HG02610 (cell line): ENCODE data around the gene METAP1.
"Not testable (repeated sequence)": the region's sequence is repeated elsewhere in the genome, so short reads cannot be mapped to it uniquely, and the experiment has no call there.

Source experiments
- ATAC-seq: cut with Tn5 transposase; IDR thresholded peaks from one replicate; pipeline ENCODE4 v1.9.1; 2021; ENCODE audit warnings: mild to moderate bottlenecking, moderate library complexity; ENCODE audit not compliant: unreplicated experiment

METAP1 gene

GRCh38 chr4:99090481-99091215, 95.1 kb downstream of the METAP1 start:
- no peak for ATAC-seq

GRCh38 chr4:99091216-99091575, 95.7 kb downstream of the METAP1 start:
- ATAC-seq: no peak

GRCh38 chr4:99091841-99092240, 96.3 kb downstream of the METAP1 start:
- not testable (repeated sequence) for ATAC-seq

DNA sequence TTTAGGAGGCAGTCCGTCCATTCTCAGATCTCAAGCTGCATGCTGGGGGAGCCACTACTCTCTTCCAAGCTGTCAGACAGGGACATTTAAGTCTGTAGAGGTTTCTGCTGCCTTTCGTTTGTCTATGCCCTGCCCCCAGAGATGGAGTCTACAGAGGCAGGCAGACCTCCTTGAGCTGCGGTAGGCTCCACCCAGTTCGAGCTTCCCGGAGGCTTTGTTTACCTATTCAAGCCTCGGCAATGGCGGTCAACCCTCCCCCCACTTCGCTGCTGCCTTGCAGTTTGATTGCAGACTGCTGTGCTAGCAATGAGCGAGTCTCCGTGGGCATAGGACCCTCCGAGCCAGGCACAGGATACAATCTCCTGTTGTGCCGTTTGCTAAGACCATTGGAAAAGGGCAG, 103.8 kb downstream of the METAP1 start:
- no peak for ATAC-seq

GRCh38 chr4:99099814-99100213, 104.3 kb downstream of the METAP1 start:
- ATAC-seq: not testable (repeated sequence)

DNA sequence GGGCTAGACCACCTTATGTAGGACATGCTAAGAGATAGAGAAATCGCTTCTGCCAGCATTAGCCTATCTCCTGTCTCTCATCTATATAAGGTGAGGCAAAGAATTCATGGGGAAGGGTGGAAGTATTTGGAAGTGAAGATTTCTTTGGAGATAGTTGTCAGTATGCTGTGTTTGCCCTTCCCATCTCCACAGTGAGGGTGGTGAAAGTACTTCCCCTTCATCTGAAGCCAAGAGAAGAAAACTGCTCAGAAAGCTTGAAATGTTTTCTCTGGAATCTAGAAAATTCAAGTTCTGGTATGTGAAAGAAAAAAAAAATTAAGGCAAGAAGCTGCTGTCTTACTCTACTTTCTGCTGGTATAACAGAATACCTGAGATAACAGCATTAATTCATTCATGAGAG, 105.4 kb downstream of the METAP1 start:
- no peak for ATAC-seq

- no peak for ATAC-seq
Observed at GRCh38 chr4:99102634-99103033, 107.1 kb downstream of the METAP1 start.

DNA sequence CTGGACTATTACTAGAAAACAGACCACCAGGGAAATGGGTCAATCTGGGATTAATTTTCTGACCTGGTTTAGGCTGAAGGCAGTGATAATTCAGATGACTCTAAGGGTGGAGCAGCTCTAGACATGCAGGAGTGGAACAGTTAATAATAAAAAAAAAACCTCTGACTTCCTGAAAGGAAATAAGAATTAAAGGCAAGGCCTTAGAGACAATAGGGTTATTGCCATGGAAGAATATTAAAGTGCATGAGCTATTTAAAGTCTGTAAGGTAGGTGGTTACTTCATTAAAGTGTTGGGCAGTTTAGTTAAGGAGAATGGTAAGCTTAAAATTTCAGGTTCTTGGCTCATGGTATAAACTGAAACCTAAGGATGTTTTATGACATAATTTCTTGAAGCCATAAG, 107.6 kb downstream of the METAP1 start:
- no peak for ATAC-seq

DNA sequence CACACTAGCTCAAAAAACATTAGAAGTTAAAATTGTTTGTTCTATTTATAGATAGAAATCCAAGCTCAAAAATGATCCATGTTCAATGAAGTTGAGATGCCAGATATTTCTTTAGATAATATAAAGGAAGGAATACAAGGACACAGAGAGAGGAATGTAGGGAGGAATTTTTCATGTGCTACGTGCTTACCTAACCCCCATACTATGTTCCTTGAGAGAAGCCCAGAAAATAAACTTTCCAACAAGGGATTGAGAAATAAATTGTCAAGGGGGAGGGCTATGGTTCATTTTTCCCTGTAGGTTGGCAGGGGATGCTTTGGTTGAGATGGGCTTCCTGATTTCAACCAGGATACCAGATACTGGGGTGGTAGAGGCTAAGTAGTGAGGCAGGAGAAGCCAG, 108.6 kb downstream of the METAP1 start:
- no peak for ATAC-seq

- not testable (repeated sequence) for ATAC-seq
Observed at GRCh38 chr4:99109286-99109685, 113.8 kb downstream of the METAP1 start.
